ENCODE results near the gene UQCRHL. TPM values are rescaled to one million over a fixed set of nuclear protein-coding genes. Genes with fewer than 3 reads are reported as not detected.

UQCRHL gene
- total and polyA plus RNA-seq, 10 of the 15 experiments (the other 5 are each of a cell fraction or from before 2014, with no cell fraction given): 1.4 to 17.3 (median 5.7) TPM

DNA sequence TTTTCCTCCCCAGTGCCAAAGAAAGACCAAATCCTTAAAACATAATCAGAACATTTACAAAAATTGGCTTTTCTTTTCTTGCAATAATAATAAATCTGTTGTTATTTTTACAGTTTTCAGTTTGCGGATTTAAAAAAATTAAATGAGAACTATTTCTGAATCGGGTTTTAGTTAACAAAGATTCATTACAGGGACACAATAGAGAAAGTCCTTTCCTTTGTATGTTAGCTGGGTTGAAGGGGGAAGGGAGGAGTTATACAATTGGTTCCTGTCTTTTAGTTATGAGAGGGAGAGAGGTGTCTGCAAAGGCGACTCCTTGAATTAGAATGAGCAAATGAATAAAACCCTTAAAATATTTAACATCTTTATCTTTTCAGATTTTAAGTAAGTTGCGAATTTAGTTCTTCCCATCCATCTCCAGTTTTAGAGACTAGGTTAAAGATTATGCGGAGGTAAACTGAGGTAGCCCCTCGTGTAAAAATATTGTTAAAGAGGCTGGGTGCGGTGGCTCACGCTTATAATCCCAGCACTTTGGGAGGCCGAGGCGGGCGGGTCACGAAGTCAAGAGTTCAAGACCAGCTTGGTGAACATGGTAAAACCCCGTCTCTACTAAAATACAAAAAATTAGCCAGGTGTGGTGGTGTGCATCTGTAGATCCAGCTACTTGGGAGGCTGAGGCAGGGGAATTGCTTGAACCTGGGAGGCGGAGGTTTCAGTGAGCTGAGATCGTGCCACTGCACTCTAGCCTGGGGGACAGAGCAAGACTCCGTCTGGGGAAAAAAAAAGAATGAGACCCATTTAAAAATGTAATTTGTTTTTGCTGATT lies 44.0 kb upstream of the UQCRHL start:
- WGBS (ENCODE audit: insufficient coverage, insufficient replicate concordance, low lambda C conversion rate, missing lambda C conversion rate): 21% methylated on average over 16 of the region's 16 CpGs
- intact Hi-C loops (cut with micrococcal nuclease; ENCODE audit: unreplicated experiment) (loop anchor here (2.0 kb wide), 1 partner anchor 65 kb away; no protein-coding TSS in a partner anchor), in situ Hi-C loops (cut with MboI) (no loop called here)
- POLR2A ChIA-PET: interaction anchor here (1.1 to 6.1 kb wide), 6 partner anchors 14 to 113 kb away, joined by 3 to 75 read pairs (median 4); no protein-coding TSS in a partner anchor
- no peaks in the 10 kb centered on the region; the same call in 1 of the 2 replicates for H3K4me1 ChIP-seq (ENCODE audit: control insufficient read depth, insufficient read depth, low read length)
- FAIRE-seq: no peak
- H3K36me3 ChIP-seq (ENCODE audit: control insufficient read depth in 2 of 2, insufficient read depth in 2 of 2, low read length in 1 of 2): no peaks in the 10 kb centered on the region
- no peaks in the 10 kb centered on the region for H4K20me1 ChIP-seq (ENCODE audit: control insufficient read depth, insufficient read depth)
- no peak for ATAC-seq
- H3K9ac ChIP-seq (ENCODE audit: control insufficient read depth, insufficient read depth, low read length): peak overlapping the region; percentile 57
- no peak overlapping the region for H2AFZ ChIP-seq (ENCODE audit: control insufficient read depth, low read depth, low read length)
- CTCF ChIA-PET: interaction anchor here (1.0 to 2.4 kb wide), 5 partner anchors 11 to 142 kb away, joined by 3 to 8 read pairs (median 4); no protein-coding TSS in a partner anchor
- no TSS peak for BruUV-seq (replicated peaks)
- SMC1A ChIA-PET (ENCODE audit: uncharacterized antibody, unreplicated experiment): interaction anchor here (0.8 to 4.8 kb wide), 21 partner anchors 9 to 156 kb away, joined by 3 to 15 read pairs (median 5); no protein-coding TSS in a partner anchor
- H3K27ac ChIP-seq (ENCODE audit: control insufficient read depth, insufficient read depth): peak overlapping the region; percentile 86
- no peaks in the 10 kb centered on the region for H3K9me3 ChIP-seq (replicated peaks; ENCODE audit: control insufficient read depth, insufficient read depth, low read length)
- peak overlapping the region; percentile 68 for H3K4me3 ChIP-seq
- H3K27me3 ChIP-seq (replicated peaks in 1 of 2; ENCODE audit: control insufficient read depth in 2 of 2, insufficient read depth in 2 of 2, low read length in 1 of 2): no peaks in the 10 kb centered on the region
- RAD21 ChIA-PET (ENCODE audit: unreplicated experiment): interaction anchor here (0.8 to 6.2 kb wide), 11 partner anchors 14 to 124 kb away, joined by 3 to 55 read pairs (median 7); partner anchors contain the start of gene ZBTB17
- H3K4me2 ChIP-seq (ENCODE audit: control insufficient read depth, insufficient read depth): peak overlapping the region; percentile 94
- peaks cover 95% of the 10 kb centered on the region for H3K79me2 ChIP-seq (ENCODE audit: control insufficient read depth, insufficient read depth, low read length)
- DNase-seq (ENCODE audit: low read depth, low spot score): no peak
- TF ChIP-seq RFX5 (IDR thresholded peaks at IDR 0.05; ENCODE audit: low read depth, low read length) (no peak), FOXM1 (IDR thresholded peaks at IDR 0.05; ENCODE audit: low read depth, low read length) (0 out of 2 replicates have a peak, but pooled peaks have one; percentile 10), HDGF (IDR thresholded peaks at IDR 0.05) (0 out of 2 replicates have a peak, but pooled peaks have one; percentile 60), MEF2B (IDR thresholded peaks at IDR 0.05; ENCODE audit: partially characterized antibody, poor library complexity, severe bottlenecking) (no peak), WRNIP1 (IDR thresholded peaks at IDR 0.05; ENCODE audit: borderline replicate concordance, low read depth, low read length) (no peak), CHD4 (IDR thresholded peaks at IDR 0.05) (no peak), MYB (IDR thresholded peaks at IDR 0.05; ENCODE audit: borderline replicate concordance, low read depth, low read length) (no peak), IKZF1 (conservative IDR thresholded peaks at IDR 0.05) (peak; percentile 34; the same call in 1 of the 2 replicates), BCL3 (IDR thresholded peaks at IDR 0.05; ENCODE audit: borderline replicate concordance, insufficient read depth, low read depth, low read length, poor library complexity, severe bottlenecking) (no peak), ZBED1 (IDR thresholded peaks at IDR 0.05; ENCODE audit: borderline replicate concordance) (no peak), NBN (IDR thresholded peaks at IDR 0.05) (0 out of 2 replicates have a peak, but pooled peaks have one; percentile 45), ATF7 (IDR thresholded peaks at IDR 0.05; ENCODE audit: low read depth) (no peak), USF2 (IDR thresholded peaks at IDR 0.05; ENCODE audit: borderline replicate concordance, low read depth, low read length) (no peak), ZNF24 (IDR thresholded peaks at IDR 0.05) (no peak), SMC3 (IDR thresholded peaks at IDR 0.05; ENCODE audit: borderline replicate concordance, low read length) (no peak), SMAD5 (IDR thresholded peaks at IDR 0.05; ENCODE audit: low read depth) (no peak), ZNF274 (IDR thresholded peaks at IDR 0.05; ENCODE audit: insufficient read depth, insufficient read length) (no peak), CREM (IDR thresholded peaks at IDR 0.05; ENCODE audit: low read depth) (no peak)
- TF ChIP-seq, protein P1, sequence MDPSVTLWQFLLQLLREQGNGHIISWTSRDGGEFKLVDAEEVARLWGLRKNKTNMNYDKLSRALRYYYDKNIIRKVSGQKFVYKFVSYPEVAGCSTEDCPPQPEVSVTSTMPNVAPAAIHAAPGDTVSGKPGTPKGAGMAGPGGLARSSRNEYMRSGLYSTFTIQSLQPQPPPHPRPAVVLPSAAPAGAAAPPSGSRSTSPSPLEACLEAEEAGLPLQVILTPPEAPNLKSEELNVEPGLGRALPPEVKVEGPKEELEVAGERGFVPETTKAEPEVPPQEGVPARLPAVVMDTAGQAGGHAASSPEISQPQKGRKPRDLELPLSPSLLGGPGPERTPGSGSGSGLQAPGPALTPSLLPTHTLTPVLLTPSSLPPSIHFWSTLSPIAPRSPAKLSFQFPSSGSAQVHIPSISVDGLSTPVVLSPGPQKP (IDR thresholded peaks at IDR 0.05; ENCODE audit: low read depth, low read length): no peak
- TF ChIP-seq, protein P2, sequence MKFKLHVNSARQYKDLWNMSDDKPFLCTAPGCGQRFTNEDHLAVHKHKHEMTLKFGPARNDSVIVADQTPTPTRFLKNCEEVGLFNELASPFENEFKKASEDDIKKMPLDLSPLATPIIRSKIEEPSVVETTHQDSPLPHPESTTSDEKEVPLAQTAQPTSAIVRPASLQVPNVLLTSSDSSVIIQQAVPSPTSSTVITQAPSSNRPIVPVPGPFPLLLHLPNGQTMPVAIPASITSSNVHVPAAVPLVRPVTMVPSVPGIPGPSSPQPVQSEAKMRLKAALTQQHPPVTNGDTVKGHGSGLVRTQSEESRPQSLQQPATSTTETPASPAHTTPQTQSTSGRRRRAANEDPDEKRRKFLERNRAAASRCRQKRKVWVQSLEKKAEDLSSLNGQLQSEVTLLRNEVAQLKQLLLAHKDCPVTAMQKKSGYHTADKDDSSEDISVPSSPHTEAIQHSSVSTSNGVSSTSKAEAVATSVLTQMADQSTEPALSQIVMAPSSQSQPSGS (IDR thresholded peaks at IDR 0.05; ENCODE audit: low read length): no peak
